ENCODE measurements around the gene NBL1.
A peak's percentile ranks its signal among the peaks of the same experiment; 100 is the strongest.

NBL1 gene

DNA sequence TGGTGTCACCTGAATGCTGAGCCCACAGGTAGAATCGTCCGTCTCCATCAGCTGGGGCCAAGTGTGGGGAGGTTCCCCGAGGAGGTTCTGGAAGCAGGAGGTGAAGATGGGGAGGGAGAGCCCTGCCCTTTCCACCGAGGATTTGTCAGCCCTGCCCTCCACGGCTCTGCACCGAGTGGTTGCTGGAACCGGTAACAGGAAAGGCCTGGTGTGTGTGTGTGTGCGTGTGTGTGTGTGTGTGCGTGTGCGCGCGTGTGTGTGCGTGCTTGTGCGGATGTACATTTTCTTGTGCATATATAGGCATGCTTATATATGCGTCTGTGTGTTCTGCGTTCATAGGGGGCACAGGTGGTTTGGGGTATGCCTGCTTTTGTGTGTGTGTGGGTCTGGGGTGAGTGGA lies 3.5 kb downstream of the NBL1 start:
- DNase-seq: no peak

DNA sequence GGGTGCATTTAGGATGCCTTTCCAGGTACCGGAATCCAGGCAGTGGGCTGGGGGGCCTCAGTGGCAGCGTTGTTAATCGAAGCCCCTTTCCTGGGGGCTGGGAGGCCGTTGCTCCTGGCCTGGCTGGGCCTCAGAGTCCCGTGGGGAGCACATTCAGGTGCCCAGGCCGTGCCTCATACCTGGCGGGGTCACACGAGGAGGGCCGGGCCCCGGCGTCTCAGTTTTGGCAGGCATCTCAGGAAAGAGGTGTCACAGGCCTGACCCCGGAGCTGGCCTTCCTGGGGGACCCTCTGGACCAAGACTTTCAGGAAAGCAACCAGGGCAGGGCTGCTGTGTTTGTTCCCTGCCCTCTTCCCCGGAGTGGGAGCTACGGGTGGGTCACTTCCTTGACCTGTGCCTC lies 4.1 kb downstream of the NBL1 start:
- DNase-seq: no peak

DNA sequence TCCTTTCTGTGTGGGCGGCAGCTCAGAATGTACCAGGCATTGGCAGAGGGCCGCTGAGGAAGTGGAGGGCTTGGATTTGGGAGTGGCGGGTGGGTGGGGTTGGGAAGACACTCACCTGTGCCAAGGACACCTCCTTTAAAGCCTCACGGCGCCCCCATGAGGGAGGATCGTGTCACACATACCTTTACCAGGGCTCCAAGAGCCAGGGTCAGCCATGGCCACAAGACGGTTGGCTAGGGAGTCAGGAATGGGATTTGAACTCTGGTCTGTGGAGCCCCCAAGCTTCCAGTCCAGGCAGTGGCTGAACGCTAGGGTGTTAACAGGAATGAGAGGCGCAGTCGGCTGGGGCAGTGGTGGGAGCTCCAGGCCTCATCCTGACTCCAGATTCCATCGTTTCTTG lies 4.6 kb downstream of the NBL1 start:
- DNase-seq: no peak

DNA sequence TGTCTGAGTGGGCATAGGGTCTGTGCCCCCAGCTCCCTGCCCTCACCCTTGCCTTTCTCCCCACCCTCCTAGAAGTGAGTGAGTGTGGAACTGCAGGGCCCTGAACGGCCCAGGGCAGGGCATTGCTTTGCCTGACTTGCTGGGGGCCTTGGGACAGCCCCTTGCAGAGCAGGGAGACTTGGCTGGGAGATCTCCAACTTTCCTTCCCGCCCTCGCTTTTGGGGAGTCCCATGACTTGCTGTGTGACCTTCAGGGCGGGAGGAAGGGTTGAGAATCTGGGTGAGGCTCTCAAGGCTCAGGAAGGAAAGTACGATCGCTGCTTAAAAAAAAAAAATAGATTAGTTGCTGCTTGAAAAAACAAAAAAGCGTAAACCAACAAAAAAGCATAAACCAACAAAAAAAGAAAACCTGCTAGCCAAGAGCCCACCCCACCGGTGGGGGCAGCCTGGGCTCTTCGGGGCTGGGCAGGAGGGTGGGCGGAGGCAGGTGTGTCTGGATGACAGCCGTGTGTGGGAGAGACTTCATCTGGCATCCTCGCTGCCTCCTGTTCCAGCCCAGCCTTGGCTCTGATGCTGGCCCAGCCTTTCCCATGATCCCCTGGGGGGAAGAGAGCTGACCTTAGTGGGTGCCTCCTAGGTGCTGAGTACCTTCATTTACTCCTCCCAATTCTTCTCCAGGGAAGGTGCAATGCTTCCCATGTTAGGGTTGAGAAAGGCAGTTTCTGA lies 6.5 kb downstream of the NBL1 start:
- no peak for DNase-seq

DNA sequence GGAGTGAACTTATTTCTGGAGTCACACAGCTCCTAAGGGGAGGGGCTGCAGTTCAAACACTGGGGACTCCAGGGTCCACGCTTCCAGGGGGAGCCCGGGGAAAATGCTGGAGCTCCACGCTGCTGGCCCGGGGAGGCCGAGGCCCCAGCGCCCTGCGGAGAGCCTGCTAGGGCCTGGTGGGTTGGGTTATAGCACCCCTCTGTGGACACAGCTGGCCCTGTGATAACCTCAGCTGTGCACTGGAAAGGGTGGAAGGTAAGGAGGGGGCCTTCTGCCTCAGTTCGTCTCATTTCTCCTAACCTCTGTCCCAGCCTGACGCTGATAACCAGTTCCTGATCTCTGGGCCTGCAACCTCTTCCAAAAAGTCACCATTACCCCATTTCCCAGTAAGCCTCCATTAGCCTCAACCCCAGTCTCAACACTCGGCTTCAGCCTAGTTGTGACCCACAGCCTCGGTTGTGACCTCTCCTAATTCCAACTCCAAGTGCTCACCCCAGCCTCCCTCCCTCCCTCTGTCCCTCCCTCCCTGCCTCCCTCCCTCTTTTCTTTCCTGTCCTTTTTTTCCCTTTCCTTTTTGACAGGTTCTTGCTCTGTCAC lies 7.1 kb downstream of the NBL1 start:
- DNase-seq: peak in 1 of 2 donors; percentile 5

DNA sequence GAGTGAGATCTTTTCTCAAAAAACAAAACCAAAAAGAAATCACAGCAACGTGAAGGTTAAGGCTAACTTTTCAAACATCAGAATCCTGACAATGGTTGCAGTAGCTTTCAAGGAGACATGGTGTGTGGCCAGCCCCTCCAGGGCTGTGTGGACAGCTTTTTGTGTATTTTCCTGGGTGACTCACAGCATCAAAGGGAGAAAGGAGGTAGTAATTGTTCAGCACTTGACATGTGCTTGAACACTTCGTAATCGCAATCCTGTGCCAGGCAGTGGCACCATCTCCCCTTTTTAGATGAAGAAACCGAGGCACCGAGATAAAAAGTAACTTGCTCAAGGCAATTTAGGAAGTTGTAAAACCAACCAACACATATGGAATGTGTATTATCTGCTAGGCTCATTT lies 10.3 kb downstream of the NBL1 start:
- DNase-seq: no peak

DNA sequence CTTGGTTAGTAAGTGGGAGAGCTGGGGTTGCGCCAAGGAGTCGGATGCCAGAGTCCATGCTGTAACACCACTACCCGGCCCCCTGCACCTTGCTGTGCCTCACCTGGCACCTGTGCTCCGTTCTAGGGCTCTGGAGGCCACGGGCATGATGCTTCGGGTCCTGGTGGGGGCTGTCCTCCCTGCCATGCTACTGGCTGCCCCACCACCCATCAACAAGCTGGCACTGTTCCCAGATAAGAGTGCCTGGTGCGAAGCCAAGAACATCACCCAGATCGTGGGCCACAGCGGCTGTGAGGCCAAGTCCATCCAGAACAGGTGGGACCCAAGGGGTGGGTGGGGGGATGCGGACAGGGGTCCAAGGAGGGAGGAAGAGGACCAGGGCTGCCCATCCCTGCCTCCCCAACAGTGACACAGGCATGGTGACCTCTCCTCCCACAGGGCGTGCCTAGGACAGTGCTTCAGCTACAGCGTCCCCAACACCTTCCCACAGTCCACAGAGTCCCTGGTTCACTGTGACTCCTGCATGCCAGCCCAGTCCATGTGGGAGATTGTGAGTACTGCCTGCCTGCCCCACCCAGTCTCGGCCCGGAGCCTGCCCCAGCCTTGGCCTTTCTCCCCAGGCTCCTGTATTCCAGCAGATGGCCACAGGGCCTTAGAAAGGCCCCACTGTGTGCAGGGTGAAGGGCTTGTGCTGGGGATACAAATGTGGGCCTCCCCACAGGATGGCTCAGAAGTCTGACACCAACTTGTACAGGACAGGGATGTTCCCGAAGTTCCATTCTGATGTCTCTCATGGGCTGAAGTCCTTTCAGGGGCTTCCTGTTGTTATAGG lies 11.0 kb downstream of the NBL1 start:
- no peak for DNase-seq

DNA sequence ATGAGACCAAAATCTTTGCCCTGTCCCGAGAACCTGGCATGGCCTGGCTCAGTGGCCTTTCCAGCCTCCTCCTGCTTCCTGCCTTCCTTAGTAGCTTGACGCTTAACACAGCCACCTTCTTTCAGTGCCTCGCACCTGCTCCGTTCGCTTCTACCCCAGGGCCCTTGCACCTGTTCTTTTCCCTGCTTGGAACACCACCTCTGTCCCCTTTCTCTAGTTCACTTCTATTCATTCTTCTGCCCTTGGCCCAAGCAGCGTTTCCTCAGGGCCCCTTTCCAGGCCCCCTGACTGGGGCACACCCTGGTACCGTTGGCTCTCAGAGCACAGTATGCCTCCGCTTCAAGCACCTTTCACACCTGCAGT lies 11.6 kb downstream of the NBL1 start:
- no peak for DNase-seq

DNA sequence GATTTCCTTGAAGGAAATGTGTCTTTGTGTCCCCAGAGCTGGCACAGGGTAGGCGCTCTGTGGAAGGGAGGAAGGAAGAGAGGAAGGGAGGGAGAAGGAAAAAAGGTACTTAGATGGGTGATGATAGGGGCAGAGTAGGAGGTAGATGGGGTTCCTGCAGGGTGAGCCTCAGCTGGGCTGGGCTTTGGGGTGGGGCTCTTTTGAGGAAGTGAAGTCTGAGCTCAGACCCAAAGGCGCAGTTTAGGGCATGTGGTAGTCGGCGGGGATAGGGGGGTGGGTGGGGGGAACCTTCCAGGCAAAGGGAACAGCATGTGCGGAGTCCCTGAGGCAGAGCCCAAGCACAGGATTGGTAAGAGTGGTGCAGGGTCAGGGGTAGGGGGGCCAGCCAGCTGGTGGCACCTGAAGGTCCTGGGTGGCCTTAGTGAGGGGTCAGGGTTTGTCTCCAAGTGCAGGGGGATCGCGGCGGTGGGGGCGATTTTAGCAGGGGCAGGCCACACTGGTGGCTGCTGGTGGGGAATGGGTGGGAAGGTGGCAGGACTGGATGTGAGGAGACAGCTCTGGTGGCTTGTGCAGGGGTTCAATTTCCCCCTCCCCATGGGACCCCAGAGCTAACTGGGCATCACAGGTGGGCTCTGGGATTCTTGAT lies 12.1 kb downstream of the NBL1 start:
- DNase-seq: no peak

DNA sequence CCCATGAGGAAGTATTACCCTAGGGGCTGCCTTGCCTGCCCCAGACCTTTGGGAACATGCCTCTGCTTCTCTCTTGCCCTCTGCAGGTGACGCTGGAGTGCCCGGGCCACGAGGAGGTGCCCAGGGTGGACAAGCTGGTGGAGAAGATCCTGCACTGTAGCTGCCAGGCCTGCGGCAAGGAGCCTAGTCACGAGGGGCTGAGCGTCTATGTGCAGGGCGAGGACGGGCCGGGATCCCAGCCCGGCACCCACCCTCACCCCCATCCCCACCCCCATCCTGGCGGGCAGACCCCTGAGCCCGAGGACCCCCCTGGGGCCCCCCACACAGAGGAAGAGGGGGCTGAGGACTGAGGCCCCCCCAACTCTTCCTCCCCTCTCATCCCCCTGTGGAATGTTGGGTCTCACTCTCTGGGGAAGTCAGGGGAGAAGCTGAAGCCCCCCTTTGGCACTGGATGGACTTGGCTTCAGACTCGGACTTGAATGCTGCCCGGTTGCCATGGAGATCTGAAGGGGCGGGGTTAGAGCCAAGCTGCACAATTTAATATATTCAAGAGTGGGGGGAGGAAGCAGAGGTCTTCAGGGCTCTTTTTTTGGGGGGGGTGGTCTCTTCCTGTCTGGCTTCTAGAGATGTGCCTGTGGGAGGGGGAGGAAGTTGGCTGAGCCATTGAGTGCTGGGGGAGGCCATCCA lies 12.8 kb downstream of the NBL1 start:
- DNase-seq: no peak

DNA sequence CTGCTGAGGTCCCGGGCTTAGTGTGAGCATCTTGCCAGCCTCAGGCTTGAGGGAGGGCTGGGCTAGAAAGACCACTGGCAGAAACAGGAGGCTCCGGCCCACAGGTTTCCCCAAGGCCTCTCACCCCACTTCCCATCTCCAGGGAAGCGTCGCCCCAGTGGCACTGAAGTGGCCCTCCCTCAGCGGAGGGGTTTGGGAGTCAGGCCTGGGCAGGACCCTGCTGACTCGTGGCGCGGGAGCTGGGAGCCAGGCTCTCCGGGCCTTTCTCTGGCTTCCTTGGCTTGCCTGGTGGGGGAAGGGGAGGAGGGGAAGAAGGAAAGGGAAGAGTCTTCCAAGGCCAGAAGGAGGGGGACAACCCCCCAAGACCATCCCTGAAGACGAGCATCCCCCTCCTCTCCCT lies 13.4 kb downstream of the NBL1 start:
- DNase-seq: no peak

DNA sequence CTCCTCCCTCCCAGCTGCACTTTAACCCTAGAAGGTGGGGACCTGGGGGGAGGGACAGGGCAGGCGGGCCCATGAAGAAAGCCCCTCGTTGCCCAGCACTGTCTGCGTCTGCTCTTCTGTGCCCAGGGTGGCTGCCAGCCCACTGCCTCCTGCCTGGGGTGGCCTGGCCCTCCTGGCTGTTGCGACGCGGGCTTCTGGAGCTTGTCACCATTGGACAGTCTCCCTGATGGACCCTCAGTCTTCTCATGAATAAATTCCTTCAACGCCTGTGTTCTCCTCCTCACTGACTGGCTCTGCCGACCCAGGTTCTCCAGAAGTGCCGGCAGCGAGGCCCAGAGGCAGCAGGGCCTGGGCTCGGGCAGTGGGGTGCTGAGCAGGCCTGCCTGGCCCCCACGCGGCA lies 14.1 kb downstream of the NBL1 start:
- DNase-seq: no peak

DNA sequence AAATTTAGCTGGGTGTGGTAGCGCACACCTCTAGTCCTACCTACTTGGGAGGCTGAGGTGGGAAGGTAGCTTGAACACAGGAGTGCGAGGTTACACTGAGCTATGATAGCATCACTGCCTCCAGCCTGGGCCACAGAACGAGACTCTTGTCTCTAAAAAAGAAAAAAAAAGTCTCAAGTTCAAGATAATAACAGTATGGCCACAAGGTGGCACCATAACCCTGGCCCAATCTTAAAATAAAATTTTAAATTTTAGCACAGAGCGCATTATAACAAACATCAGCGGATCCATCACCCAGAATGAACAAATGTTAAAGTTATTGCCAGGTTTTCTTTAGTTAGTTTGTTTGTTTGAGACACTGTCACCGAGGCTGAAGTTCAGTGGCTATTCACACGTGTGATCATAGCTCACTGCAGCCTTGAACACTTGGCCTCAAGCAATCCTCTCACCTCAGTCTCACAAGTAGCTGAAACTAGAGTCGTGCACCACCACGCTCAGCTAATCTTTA lies 17.7 kb downstream of the NBL1 start:
- peak in 1 of 2 donors; percentile 13 for DNase-seq

DNA sequence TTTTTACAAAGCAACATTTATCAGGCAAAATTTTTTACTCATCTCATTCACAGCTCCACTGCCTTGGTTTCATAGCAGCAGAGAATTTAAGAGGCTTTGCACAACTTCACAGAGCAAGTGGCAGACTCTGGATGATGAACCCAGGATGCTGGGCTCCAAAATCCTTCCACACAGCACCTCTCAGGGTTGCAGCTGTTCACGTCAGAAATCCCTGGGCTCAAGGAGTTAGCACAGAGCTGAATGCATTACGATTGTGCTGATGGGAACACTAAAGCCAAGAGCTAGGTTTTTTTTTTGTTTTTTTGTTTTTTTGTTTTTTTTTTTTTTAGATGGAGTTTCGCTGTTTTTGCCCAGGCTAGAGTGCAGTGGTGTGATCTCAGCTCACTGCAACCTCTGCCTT lies 18.2 kb downstream of the NBL1 start:
- DNase-seq: no peak

DNA sequence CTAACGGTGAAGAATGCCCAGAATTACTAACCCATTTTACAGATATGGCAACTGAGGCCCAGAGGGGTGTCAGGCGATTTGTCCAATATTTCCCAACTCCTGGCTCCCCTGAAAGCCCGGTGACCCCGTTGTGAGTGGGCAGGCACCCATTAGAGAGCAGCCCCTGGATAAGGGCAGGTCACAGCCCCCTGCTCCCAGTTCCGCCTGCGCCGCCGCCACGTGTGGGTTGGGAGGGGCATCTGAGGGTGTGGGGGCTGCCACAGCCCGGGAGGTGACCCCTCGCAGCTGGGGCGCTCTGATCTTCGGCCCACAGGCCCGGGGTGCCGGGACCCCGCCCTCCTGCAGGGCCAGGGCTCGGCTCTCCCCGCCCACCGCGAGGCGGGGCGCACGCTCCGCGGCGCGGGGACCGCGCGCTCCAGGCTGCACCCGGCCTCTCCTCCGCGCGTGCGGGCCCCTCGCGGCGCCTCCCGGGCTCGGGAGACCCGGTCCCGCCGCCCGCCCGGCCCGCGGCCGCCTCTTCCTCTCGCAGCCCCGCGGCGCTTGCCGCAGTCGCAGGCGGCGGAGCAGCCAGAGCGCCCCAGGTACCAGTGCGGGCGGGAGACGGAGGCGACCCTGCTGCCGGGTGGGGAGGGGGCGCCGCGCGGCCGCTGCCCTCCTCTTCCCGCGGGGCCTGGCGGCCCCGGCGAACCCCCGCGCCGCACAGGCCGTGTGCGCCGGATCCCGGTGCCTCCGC lies 20.5 kb downstream of the NBL1 start, which contains the start of gene HTR6:
TSS of gene HTR6 (plus strand) at position 423 of the 733 bp plus-strand sequence. CDS start 879 bp downstream, outside the sequence.
- no peak for DNase-seq

DNA sequence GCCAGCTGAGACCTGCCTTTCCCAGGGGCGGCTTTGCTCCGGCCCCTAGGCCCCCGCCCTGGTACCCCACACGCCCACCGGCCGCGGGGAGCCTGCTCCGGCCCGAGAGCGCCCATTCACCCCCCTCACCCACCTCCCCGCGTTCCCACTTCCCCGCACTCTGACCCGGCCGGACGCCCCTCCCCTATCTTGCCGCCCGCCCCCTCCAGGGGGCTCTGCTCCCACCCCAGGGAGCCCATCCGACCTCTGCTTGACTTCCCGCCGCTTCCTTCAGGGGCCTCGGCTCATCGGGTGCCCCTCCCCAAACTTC lies 21.0 kb downstream of the NBL1 start:
- DNase-seq: no peak

DNA sequence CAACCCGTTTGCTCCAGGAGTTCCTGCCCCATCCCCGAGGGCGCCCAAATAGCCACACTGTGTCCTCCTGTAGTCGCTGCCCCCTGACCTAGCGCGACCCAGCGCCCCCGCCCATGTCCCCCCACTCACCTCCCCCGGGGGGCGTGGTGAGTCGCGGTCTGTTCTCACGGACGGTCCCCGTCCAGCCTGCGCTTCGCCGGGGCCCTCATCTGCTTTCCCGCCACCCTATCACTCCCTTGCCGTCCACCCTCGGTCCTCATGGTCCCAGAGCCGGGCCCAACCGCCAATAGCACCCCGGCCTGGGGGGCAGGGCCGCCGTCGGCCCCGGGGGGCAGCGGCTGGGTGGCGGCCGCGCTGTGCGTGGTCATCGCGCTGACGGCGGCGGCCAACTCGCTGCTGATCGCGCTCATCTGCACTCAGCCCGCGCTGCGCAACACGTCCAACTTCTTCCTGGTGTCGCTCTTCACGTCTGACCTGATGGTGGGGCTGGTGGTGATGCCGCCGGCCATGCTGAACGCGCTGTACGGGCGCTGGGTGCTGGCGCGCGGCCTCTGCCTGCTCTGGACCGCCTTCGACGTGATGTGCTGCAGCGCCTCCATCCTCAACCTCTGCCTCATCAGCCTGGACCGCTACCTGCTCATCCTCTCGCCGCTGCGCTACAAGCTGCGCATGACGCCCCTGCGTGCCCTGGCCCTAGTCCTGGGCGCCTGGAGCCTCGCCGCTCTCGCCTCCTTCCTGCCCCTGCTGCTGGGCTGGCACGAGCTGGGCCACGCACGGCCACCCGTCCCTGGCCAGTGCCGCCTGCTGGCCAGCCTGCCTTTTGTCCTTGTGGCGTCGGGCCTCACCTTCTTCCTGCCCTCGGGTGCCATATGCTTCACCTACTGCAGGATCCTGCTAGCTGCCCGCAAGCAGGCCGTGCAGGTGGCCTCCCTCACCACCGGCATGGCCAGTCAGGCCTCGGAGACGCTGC lies 21.7 kb downstream of the NBL1 start:
- no peak for DNase-seq

DNA sequence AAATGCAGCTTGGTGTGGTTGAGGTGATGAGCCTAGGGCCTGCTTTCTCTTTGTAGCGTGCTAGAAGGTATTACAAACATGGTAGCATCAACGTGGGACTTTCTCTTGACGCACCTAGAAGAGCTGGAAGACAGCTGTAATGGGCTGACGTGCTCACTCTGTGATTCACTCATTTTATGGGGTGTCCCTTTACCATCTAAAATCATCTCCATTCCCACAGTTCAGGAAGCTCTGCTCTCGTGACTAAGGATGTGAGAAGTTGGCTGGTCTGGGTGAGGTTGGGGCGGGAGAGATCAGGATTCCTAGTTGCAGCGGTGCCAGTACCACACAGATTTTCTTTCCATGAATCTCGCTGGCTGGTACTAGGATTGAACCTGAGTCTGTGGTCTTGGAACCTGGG lies 24.8 kb downstream of the NBL1 start:
- no peak for DNase-seq

DNA sequence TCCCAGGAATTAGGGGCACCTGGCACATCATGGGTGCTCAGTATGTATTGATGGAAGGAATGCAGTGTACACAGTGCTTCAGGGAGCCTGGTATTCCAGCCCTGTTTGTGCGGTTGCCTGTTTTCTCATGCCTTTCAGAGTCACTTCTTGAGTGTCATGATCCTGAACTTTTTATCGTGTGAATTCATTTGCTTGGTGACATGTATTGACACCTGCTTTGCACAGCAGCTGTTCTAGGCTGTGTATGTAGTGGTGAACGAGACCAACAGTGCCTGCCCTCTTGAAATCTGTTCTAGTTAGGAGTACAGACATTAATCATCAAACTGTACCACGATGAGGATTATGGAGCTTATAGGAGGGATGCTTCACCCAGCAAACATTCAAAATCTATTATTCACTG lies 26.7 kb downstream of the NBL1 start:
- no peak for DNase-seq

DNA sequence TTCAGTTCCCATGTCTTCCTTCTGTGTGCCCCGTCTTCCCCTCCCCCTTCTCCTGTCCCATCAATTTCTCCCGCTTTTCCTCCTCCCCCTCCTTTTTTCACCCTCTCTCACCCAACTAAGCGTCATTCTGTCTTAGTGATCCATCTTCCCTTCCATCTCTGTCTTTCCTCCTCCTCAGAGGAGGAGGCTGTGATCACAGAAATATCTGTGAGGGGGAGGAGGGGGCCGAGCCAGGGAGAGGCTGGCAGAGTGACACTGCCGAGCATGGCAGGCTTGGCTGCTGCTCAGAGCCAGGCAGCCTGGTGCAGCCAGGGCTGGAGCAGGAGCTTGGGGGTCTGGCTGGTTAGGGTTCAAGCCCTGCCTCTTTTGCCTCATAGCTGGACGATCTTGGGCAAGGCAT lies 28.1 kb downstream of the NBL1 start:
- DNase-seq: no peak

DNA sequence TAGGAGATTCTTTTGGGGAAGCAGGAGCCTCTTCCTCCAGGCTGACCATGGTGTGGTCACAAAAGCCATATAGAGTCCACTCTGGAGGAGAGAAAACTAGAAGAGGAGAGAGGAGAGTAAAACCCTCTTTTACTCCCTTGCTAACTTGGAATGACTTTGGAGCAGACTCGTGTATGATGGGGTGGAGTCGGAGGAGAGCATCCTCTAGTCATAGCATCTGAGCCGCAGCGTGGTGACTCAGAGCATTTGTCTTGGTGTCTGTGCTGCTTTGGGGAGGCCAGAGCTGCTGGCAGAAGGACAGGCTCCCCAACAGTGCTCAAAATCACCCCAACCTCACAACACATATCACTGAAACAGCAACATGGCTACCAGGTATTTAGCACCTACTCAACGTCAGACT lies 31.7 kb downstream of the NBL1 start:
- no peak for DNase-seq
